ENCODE data around the gene C9orf50. TPM values are rescaled to one million over a fixed set of nuclear protein-coding genes. Genes with fewer than 3 reads are reported as not detected.

Gene C9orf50
- total and polyA plus RNA-seq, 2 experiments from 2014 or later: not detected

DNA sequence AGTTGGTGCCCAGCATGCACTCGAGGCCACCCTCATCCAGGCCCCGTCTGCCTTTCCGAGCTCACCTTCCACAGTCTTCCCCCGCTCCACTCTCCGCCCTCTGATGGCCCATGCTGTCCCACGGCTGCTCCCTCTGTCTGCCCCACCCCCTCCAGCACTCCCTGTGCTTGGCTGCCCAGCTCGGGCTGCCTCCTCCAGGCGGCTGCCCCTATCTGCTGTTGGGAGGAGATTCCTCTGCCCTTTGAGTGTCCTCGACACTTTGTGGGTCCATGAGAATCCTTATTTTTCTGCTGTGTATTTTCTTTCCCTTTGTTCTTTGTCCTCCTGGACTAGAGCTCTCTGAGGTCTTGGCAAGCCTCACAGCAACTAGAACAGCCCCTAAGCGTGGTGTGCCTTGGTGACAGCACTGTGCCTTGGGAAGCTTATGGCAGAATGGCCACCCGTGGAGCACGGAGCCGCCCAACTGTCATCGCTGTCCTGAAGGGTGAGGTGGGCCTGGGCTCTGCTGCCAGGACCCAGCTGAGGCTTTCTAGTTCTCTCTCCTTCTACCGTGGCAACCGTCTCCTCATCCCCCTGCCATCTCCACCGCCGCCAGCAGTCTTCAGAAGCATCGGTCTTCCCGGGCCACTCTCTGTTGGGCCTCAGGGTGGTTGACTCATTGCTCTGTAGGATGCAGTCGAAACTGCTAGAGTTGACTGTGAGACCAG, 10.2 kb upstream of the C9orf50 start:
- Histone ChIP-seq H3K4me3 (no peak overlapping the region), H2AFZ (no peak overlapping the region), H3K36me3 (ENCODE audit: insufficient read depth) (no peaks in the 10 kb centered on the region; the same call in 1 of the 2 replicates), H3K4me1 (ENCODE audit: insufficient read depth) (peaks cover 19% of the 10 kb centered on the region), H3K27me3 (ENCODE audit: insufficient read depth) (no peaks in the 10 kb centered on the region), H4K20me1 (replicated peaks; ENCODE audit: insufficient read depth) (peaks cover 67% of the 10 kb centered on the region), H3K4me2 (no peak overlapping the region), H3K27ac (ENCODE audit: low read depth) (no peak overlapping the region), H3K9me2 (ENCODE audit: insufficient read depth) (no peaks in the 10 kb centered on the region), H3K79me2 (replicated peaks; ENCODE audit: insufficient read depth) (peaks cover 79% of the 10 kb centered on the region), H3F3A (replicated peaks; ENCODE audit: low read depth) (peaks cover 2% of the 10 kb centered on the region; the same call in 1 of the 2 replicates)
- H3K4me3 Mint-ChIP-seq: no peak overlapping the region; the same call in 2 of the 3 replicates
- peak overlapping the region; percentile 62 for H3K27ac Mint-ChIP-seq
- TF ChIP-seq POLR2AphosphoS5 (IDR thresholded peaks at IDR 0.05; ENCODE audit: low read depth) (no peak), NANOG (IDR thresholded peaks at IDR 0.05; ENCODE audit: borderline replicate concordance) (no peak), STAT1 (IDR thresholded peaks at IDR 0.05; ENCODE audit: unreplicated experiment) (no peak), CREB1 (CRISPR knock-in tag; IDR thresholded peaks at IDR 0.05; ENCODE audit: low read depth) (no peak), JUNB (IDR thresholded peaks at IDR 0.05; ENCODE audit: unreplicated experiment) (no peak), EZH2phosphoT487 (IDR thresholded peaks at IDR 0.05; ENCODE audit: unreplicated experiment) (no peak), EZH2 (IDR thresholded peaks at IDR 0.05; ENCODE audit: low read depth, unreplicated experiment) (no peak), ZNF331 (CRISPR knock-in tag; IDR thresholded peaks at IDR 0.05; ENCODE audit: low read depth) (no peak), ZNF114 (CRISPR knock-in tag; IDR thresholded peaks at IDR 0.05) (no peak)
- TF ChIP-seq, protein P1, sequence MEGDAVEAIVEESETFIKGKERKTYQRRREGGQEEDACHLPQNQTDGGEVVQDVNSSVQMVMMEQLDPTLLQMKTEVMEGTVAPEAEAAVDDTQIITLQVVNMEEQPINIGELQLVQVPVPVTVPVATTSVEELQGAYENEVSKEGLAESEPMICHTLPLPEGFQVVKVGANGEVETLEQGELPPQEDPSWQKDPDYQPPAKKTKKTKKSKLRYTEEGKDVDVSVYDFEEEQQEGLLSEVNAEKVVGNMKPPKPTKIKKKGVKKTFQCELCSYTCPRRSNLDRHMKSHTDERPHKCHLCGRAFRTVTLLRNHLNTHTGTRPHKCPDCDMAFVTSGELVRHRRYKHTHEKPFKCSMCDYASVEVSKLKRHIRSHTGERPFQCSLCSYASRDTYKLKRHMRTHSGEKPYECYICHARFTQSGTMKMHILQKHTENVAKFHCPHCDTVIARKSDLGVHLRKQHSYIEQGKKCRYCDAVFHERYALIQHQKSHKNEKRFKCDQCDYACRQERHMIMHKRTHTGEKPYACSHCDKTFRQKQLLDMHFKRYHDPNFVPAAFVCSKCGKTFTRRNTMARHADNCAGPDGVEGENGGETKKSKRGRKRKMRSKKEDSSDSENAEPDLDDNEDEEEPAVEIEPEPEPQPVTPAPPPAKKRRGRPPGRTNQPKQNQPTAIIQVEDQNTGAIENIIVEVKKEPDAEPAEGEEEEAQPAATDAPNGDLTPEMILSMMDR (conservative IDR thresholded peaks at IDR 0.05; ENCODE audit: low read depth in 2 of 2): no peak
- TF ChIP-seq, protein P2, sequence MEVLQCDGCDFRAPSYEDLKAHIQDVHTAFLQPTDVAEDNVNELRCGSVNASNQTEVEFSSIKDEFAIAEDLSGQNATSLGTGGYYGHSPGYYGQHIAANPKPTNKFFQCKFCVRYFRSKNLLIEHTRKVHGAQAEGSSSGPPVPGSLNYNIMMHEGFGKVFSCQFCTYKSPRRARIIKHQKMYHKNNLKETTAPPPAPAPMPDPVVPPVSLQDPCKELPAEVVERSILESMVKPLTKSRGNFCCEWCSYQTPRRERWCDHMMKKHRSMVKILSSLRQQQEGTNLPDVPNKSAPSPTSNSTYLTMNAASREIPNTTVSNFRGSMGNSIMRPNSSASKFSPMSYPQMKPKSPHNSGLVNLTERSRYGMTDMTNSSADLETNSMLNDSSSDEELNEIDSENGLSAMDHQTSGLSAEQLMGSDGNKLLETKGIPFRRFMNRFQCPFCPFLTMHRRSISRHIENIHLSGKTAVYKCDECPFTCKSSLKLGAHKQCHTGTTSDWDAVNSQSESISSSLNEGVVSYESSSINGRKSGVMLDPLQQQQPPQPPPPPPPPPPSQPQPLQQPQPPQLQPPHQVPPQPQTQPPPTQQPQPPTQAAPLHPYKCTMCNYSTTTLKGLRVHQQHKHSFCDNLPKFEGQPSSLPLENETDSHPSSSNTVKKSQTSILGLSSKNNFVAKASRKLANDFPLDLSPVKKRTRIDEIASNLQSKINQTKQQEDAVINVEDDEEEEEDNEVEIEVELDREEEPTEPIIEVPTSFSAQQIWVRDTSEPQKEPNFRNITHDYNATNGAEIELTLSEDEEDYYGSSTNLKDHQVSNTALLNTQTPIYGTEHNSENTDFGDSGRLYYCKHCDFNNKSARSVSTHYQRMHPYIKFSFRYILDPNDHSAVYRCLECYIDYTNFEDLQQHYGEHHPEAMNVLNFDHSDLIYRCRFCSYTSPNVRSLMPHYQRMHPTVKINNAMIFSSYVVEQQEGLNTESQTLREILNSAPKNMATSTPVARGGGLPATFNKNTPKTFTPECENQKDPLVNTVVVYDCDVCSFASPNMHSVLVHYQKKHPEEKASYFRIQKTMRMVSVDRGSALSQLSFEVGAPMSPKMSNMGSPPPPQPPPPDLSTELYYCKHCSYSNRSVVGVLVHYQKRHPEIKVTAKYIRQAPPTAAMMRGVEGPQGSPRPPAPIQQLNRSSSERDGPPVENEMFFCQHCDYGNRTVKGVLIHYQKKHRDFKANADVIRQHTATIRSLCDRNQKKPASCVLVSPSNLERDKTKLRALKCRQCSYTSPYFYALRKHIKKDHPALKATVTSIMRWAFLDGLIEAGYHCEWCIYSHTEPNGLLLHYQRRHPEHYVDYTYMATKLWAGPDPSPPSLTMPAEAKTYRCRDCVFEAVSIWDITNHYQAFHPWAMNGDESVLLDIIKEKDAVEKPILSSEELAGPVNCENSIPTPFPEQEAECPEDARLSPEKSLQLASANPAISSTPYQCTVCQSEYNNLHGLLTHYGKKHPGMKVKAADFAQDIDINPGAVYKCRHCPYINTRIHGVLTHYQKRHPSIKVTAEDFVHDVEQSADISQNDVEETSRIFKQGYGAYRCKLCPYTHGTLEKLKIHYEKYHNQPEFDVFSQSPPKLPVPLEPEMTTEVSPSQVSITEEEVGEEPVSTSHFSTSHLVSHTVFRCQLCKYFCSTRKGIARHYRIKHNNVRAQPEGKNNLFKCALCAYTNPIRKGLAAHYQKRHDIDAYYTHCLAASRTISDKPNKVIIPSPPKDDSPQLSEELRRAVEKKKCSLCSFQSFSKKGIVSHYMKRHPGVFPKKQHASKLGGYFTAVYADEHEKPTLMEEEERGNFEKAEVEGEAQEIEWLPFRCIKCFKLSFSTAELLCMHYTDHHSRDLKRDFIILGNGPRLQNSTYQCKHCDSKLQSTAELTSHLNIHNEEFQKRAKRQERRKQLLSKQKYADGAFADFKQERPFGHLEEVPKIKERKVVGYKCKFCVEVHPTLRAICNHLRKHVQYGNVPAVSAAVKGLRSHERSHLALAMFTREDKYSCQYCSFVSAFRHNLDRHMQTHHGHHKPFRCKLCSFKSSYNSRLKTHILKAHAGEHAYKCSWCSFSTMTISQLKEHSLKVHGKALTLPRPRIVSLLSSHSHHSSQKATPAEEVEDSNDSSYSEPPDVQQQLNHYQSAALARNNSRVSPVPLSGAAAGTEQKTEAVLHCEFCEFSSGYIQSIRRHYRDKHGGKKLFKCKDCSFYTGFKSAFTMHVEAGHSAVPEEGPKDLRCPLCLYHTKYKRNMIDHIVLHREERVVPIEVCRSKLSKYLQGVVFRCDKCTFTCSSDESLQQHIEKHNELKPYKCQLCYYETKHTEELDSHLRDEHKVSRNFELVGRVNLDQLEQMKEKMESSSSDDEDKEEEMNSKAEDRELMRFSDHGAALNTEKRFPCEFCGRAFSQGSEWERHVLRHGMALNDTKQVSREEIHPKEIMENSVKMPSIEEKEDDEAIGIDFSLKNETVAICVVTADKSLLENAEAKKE (CRISPR knock-in tag; IDR thresholded peaks at IDR 0.05): no peak
- TF ChIP-seq, protein P3, sequence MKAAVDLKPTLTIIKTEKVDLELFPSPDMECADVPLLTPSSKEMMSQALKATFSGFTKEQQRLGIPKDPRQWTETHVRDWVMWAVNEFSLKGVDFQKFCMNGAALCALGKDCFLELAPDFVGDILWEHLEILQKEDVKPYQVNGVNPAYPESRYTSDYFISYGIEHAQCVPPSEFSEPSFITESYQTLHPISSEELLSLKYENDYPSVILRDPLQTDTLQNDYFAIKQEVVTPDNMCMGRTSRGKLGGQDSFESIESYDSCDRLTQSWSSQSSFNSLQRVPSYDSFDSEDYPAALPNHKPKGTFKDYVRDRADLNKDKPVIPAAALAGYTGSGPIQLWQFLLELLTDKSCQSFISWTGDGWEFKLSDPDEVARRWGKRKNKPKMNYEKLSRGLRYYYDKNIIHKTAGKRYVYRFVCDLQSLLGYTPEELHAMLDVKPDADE (IDR thresholded peaks at IDR 0.05): no peak
- TF ChIP-seq, protein P4, sequence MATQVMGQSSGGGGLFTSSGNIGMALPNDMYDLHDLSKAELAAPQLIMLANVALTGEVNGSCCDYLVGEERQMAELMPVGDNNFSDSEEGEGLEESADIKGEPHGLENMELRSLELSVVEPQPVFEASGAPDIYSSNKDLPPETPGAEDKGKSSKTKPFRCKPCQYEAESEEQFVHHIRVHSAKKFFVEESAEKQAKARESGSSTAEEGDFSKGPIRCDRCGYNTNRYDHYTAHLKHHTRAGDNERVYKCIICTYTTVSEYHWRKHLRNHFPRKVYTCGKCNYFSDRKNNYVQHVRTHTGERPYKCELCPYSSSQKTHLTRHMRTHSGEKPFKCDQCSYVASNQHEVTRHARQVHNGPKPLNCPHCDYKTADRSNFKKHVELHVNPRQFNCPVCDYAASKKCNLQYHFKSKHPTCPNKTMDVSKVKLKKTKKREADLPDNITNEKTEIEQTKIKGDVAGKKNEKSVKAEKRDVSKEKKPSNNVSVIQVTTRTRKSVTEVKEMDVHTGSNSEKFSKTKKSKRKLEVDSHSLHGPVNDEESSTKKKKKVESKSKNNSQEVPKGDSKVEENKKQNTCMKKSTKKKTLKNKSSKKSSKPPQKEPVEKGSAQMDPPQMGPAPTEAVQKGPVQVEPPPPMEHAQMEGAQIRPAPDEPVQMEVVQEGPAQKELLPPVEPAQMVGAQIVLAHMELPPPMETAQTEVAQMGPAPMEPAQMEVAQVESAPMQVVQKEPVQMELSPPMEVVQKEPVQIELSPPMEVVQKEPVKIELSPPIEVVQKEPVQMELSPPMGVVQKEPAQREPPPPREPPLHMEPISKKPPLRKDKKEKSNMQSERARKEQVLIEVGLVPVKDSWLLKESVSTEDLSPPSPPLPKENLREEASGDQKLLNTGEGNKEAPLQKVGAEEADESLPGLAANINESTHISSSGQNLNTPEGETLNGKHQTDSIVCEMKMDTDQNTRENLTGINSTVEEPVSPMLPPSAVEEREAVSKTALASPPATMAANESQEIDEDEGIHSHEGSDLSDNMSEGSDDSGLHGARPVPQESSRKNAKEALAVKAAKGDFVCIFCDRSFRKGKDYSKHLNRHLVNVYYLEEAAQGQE (IDR thresholded peaks at IDR 0.05; ENCODE audit: unreplicated experiment): no peak
- no peak for DNase-seq (ENCODE audit: low spot score)
- H3K9me3 Mint-ChIP-seq: no peaks in the 10 kb centered on the region
- H3K4me1 Mint-ChIP-seq: peaks cover 41% of the 10 kb centered on the region
- peaks cover 12% of the 10 kb centered on the region for H3K27me3 Mint-ChIP-seq (ENCODE audit: insufficient read depth, low read depth, poor library complexity)
- peak; percentile 15 for ATAC-seq
- peaks cover 49% of the 10 kb centered on the region for H3K36me3 Mint-ChIP-seq (ENCODE audit: low read depth)

Data from GM23338 (cell line).